Pancreas (tissue), 10 donors: Measurements from ENCODE around the gene GSAP. TPM values are rescaled to one million over a fixed set of nuclear protein-coding genes. Genes with fewer than 3 reads are reported as not detected.

Experiments
- ATAC-seq, 4 donors: fragments of 200-7000 bp; cut with Tn5 transposase; one replicate each; pipeline versions ENCODE4 v1.8.0 to v1.9.1; 2020; ENCODE audit warnings: mild to moderate bottlenecking in 4 of 4, moderate library complexity in 4 of 4
- DNase-seq, 6 donors: peaks; one replicate each; pipeline ENCODE4 v3.0.0-alpha.2; 2020
- FAIRE-seq: peaks from 2 replicates; lab custom pipeline; 2012; peaks lifted over from hg19 to GRCh38; lab: Jason Lieb, UNC
- H3K27ac ChIP-seq, 4 donors: fragments of 200-600 bp; sonication (generic); 1 replicate in 3 of 4; 2 replicates in 1 of 4; pipeline versions ENCODE4 v1.5.0 to v1.8.0; 2020
- H3K27me3 ChIP-seq, 4 donors: fragments of 200-600 bp; one replicate each; pipeline ENCODE4 v1.8.0; 2021
- H3K36me3 ChIP-seq, 3 donors: fragments of 200-600 bp; sonication (generic) in 1 of 3; one replicate each; pipeline versions ENCODE4 v1.5.0 to v1.8.0; 2020 to 2021
- H3K4me1 ChIP-seq, 3 donors: fragments of 200-600 bp; one replicate each; pipeline ENCODE4 v1.8.0; 2021
- H3K4me3 ChIP-seq, 4 donors: fragments of 200-600 bp; sonication (generic) in 2 of 4; one replicate each; pipeline versions ENCODE4 v1.5.0 to v1.8.0; 2020 to 2021
- H3K9me3 ChIP-seq, 4 donors: fragments of 200-600 bp; one replicate each; pipeline ENCODE4 v1.8.0; 2021
- CTCF ChIP-seq, 4 donors: fragments of 200-600 bp; sonication (generic) in 3 of 4; IDR thresholded peaks; one replicate each; pipeline versions ENCODE4 v1.5.0 to v1.8.0; 2021; ENCODE audit warnings: antibody characterized with exemption in 4 of 4
- WGBS, 2 donors: extraction: QIAGEN DNeasy Blood & Tissue Kit; methylation state at CpG; one replicate each; pipeline ENCODE4 v1.1.7; 2013; 5-methylcytosine and 5-hydroxymethylcytosine counted together
- intact Hi-C, 3 donors: fragments of 100-400 bp; cut with DNase I; formaldehyde crosslinking; loops; one replicate each; pipeline versions ENCODE4 v1.11.1 to v1.14.2; 2022
- polyA plus RNA-seq, 2 donors: library from polyadenylated mRNA; stranded (reverse); fragments of 200-250 nt; gene quantifications; one replicate each; pipeline ENCODE4 v1.2.3, GENCODE V29; 2013
- total RNA-seq, 6 donors: library from RNA; stranded (reverse); fragmentation: NEBNext Ultra II Directional in 4 of 6; extraction: Animal tissue kit (Norgen Biotek cat#: 25700) in 4 of 6; gene quantifications; one replicate each; pipeline versions ENCODE4 v1.2.1 to v1.2.4, GENCODE V29; 2021 to 2023
- donor health status: healthy with polysubstance abuse.
- donor health status: DM: no; HTN: no; CAD: no; lungs with moderate emphysema.
- donor health status: DM: no; HTN: no; CAD: no.
- donor health status: control.
- donor health status: control.
- donor health status: Bipolar disorder and iron deficiency.
- donor health status: DM: yes; HTN: yes; CAD: no.
- donor health status: DM: no; HTN: no; CAD: no.
- donor health status: DM: no; HTN: no; CAD: no.
- donor health status: DM: yes; HTN: yes; CAD: no.

GSAP gene
- total and polyA plus RNA-seq, 8 donors: 5.3 to 22.7 (median 8.7) TPM

- no peak for DNase-seq
- H3K4me1 ChIP-seq: peaks cover 0 to 11% (median 7%) of the 10 kb centered on the region in 3 donors
- no peak for FAIRE-seq
- WGBS, 2 donors: 94 to 95% methylated on average over 2 of the region's 2 CpGs
- ATAC-seq: no peak
- H3K27ac ChIP-seq: no peak overlapping the region
- H3K9me3 ChIP-seq: no peaks in the 10 kb centered on the region
- no peaks in the 10 kb centered on the region for H3K36me3 ChIP-seq
- no peak for TF ChIP-seq CTCF (IDR thresholded peaks at IDR 0.05)
- intact Hi-C loops: no loop called here
- no peak overlapping the region for H3K4me3 ChIP-seq
- H3K27me3 ChIP-seq: no peaks in the 10 kb centered on the region
These were observed 15.1 kb downstream of the GSAP start for GRCh38 chr7:77401002-77401401.

GRCh38 chr7:77399816-77400215, 16.3 kb downstream of the GSAP start:
- intact Hi-C loops: no loop called here
- Histone ChIP-seq H3K9me3 (no peaks in the 10 kb centered on the region), H3K4me3 (no peak overlapping the region), H3K36me3 (no peaks in the 10 kb centered on the region), H3K27ac (no peak overlapping the region), H3K4me1 (peaks cover 0 to 8% (median 6%) of the 10 kb centered on the region in 3 donors), H3K27me3 (no peaks in the 10 kb centered on the region)
- ATAC-seq (peak in 1 of 4 donors; percentile 55), FAIRE-seq (no peak), DNase-seq (no peak)
- WGBS, 2 donors: 92 to 97% methylated on average over 2 of the region's 2 CpGs
- TF ChIP-seq CTCF (IDR thresholded peaks at IDR 0.05): no peak

- no peaks in the 10 kb centered on the region for H3K9me3 ChIP-seq
- ATAC-seq (no peak), DNase-seq (no peak), FAIRE-seq (no peak)
- intact Hi-C loops: no loop called here
- WGBS, 2 donors: 74 to 78% methylated on average over 2 of the region's 2 CpGs
- H3K27ac ChIP-seq: no peak overlapping the region
- H3K4me1 ChIP-seq: no peaks in the 10 kb centered on the region
- TF ChIP-seq CTCF (IDR thresholded peaks at IDR 0.05): no peak
- no peak overlapping the region for H3K4me3 ChIP-seq
- no peaks in the 10 kb centered on the region for H3K36me3 ChIP-seq
- no peaks in the 10 kb centered on the region for H3K27me3 ChIP-seq
These were observed 19.1 kb downstream of the GSAP start for GRCh38 chr7:77396894-77397547.

GRCh38 chr7:77395626-77396025, 20.5 kb downstream of the GSAP start:
- ATAC-seq (no peak), DNase-seq (no peak), FAIRE-seq (no peak)
- 69 to 70% methylated on average over 1 of the region's 1 CpG for WGBS, 2 donors
- no peak overlapping the region for H3K27ac ChIP-seq
- no peaks in the 10 kb centered on the region for H3K36me3 ChIP-seq
- TF ChIP-seq CTCF (IDR thresholded peaks at IDR 0.05): no peak
- H3K4me1 ChIP-seq: no peaks in the 10 kb centered on the region
- H3K9me3 ChIP-seq: no peaks in the 10 kb centered on the region
- H3K4me3 ChIP-seq: no peak overlapping the region
- no peaks in the 10 kb centered on the region for H3K27me3 ChIP-seq
- intact Hi-C loops: no loop called here

GRCh38 chr7:77393954-77394353, 22.2 kb downstream of the GSAP start:
- intact Hi-C loops: no loop called here
- WGBS, 2 donors: 89 to 97% methylated on average over 6 of the region's 6 CpGs
- DNase-seq: no peak
- no peak for TF ChIP-seq CTCF (IDR thresholded peaks at IDR 0.05)
- H3K4me1 ChIP-seq: no peaks in the 10 kb centered on the region
- H3K27ac ChIP-seq: no peak overlapping the region
- H3K4me3 ChIP-seq: no peak overlapping the region
- no peaks in the 10 kb centered on the region for H3K27me3 ChIP-seq
- no peaks in the 10 kb centered on the region for H3K36me3 ChIP-seq
- H3K9me3 ChIP-seq: no peaks in the 10 kb centered on the region
- no peak for FAIRE-seq
- ATAC-seq: no peak
